ENCODE data around the gene B4GALT4.

The B4GALT4 gene

DNA sequence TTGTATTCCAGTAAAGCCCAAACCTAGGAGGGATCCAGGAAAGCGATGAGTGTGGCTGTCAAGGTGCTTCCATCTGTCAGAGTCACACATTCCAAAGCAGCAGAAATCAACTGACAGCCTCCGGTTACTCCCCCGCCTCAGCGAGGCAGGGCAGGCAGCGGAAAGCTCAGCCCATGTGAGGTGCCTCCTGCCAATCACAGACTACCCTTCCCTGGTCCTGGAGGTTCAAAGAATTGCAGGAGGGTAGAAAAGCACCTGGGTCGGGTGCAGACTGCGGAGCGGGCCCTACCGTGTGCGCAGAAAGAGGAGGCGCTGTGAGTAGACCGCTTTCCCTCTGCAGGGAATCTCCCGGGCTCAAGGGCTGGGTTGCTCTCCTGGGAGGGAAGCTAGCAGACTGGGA lies 67.4 kb downstream of the B4GALT4 start, which contains the start of gene UPK1B:
TSS of gene UPK1B (plus strand) at position 274 of the 400 bp plus-strand sequence. CDS start 13,144 bp downstream, outside the sequence.
- TF ChIP-seq, protein P1, sequence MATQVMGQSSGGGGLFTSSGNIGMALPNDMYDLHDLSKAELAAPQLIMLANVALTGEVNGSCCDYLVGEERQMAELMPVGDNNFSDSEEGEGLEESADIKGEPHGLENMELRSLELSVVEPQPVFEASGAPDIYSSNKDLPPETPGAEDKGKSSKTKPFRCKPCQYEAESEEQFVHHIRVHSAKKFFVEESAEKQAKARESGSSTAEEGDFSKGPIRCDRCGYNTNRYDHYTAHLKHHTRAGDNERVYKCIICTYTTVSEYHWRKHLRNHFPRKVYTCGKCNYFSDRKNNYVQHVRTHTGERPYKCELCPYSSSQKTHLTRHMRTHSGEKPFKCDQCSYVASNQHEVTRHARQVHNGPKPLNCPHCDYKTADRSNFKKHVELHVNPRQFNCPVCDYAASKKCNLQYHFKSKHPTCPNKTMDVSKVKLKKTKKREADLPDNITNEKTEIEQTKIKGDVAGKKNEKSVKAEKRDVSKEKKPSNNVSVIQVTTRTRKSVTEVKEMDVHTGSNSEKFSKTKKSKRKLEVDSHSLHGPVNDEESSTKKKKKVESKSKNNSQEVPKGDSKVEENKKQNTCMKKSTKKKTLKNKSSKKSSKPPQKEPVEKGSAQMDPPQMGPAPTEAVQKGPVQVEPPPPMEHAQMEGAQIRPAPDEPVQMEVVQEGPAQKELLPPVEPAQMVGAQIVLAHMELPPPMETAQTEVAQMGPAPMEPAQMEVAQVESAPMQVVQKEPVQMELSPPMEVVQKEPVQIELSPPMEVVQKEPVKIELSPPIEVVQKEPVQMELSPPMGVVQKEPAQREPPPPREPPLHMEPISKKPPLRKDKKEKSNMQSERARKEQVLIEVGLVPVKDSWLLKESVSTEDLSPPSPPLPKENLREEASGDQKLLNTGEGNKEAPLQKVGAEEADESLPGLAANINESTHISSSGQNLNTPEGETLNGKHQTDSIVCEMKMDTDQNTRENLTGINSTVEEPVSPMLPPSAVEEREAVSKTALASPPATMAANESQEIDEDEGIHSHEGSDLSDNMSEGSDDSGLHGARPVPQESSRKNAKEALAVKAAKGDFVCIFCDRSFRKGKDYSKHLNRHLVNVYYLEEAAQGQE (IDR thresholded peaks at IDR 0.05; ENCODE audit: insufficient read depth in 1 of 2, low read depth in 2 of 2, low read length in 2 of 2), result no peak
- no peak for TF ChIP-seq FOXP2 (optimal IDR thresholded peaks at IDR 0.05; ENCODE audit: borderline replicate concordance, extremely low read depth, extremely low read length, insufficient read depth)
- TF ChIP-seq POLR2AphosphoS5 (IDR thresholded peaks at IDR 0.05; ENCODE audit: low read depth, low read length), result no peak
- TF ChIP-seq TAF1 (IDR thresholded peaks at IDR 0.05; ENCODE audit: borderline replicate concordance, insufficient read depth, low read length), result no peak

DNA sequence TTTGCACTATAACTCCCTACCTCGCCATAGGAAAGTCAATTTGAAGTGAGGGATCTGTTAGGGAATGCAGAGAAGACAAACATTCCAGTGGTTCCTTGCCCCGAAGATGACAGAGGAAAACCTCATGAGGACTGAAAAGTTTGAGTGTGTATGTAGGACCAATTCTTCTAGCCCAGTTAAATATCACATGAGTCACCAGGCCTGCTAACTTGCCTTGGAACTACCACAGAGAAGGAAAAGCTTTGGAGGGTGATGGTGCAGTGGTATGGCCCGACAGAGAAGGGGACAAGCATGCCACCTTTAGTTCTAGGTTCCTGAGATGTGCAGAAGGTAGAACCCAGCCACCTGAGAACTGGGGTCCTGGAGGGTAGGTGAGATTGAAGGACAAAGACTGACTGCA lies 69.9 kb downstream of the B4GALT4 start:
- TF ChIP-seq FOXP2 (optimal IDR thresholded peaks at IDR 0.05; ENCODE audit: borderline replicate concordance, extremely low read depth, extremely low read length, insufficient read depth) (no peak), POLR2AphosphoS5 (IDR thresholded peaks at IDR 0.05; ENCODE audit: low read depth, low read length) (no peak), TAF1 (IDR thresholded peaks at IDR 0.05; ENCODE audit: borderline replicate concordance, insufficient read depth, low read length) (no peak), SIN3A (IDR thresholded peaks at IDR 0.05; ENCODE audit: borderline replicate concordance, insufficient read depth, low read length) (no peak)
- TF ChIP-seq, protein P1 (IDR thresholded peaks at IDR 0.05; ENCODE audit: insufficient read depth in 1 of 2, low read depth in 2 of 2, low read length in 2 of 2), result no peak

Data from PFSK-1 (cell line).